ENCODE results near the gene DIP2B.

GRCh38 chr12:50621399-50622300, 116.9 kb downstream of the DIP2B start:
- TF ChIP-seq YY1 (IDR thresholded peaks at IDR 0.05; ENCODE audit: insufficient read depth, insufficient read length) (no peak), ZNF274 (IDR thresholded peaks at IDR 0.05; ENCODE audit: low read depth, low read length) (no peak), SUZ12 (IDR thresholded peaks at IDR 0.05; ENCODE audit: extremely low read depth, insufficient read depth, insufficient read length) (no peak)
